DMS79 (cell line): ENCODE results near the gene PLSCR1.

Experiments used
- DNase-seq: peaks from one replicate; lab custom pipeline; 2025; lab: John Stamatoyannopoulos, UW

The PLSCR1 gene

GRCh38 chr3:146544002-146544928 is at the start of gene PLSCR1:
Gene PLSCR1, minus strand, starts transcription at chr3:146544607. Its CDS starts 8,055 bp downstream, at chr3:146536552.
- peak; percentile 77 for DNase-seq

GRCh38 chr3:146593776-146594175 is 49.4 kb upstream of the PLSCR1 start:
- DNase-seq = no peak

- DNase-seq = no peak
These were observed 46.1 kb upstream of the PLSCR1 start for GRCh38 chr3:146590521-146590920.

- no peak for DNase-seq
These were observed 45.6 kb upstream of the PLSCR1 start for GRCh38 chr3:146589899-146590508.

- DNase-seq = no peak
These were observed 40.7 kb upstream of the PLSCR1 start for GRCh38 chr3:146585156-146585555.

GRCh38 chr3:146581951-146582467 is 37.6 kb upstream of the PLSCR1 start:
- no peak for DNase-seq

GRCh38 chr3:146581080-146581601 is 36.7 kb upstream of the PLSCR1 start:
- no peak for DNase-seq

- no peak for DNase-seq
These were observed 33.3 kb upstream of the PLSCR1 start for GRCh38 chr3:146577662-146578061.

- DNase-seq = no peak
These were observed 31.2 kb upstream of the PLSCR1 start for GRCh38 chr3:146575636-146576035.

- DNase-seq = no peak
These were observed 29.8 kb upstream of the PLSCR1 start for GRCh38 chr3:146574173-146574572.

GRCh38 chr3:146569314-146569713 is 24.9 kb upstream of the PLSCR1 start:
- no peak for DNase-seq

- DNase-seq = no peak
These were observed 21.7 kb upstream of the PLSCR1 start for GRCh38 chr3:146566138-146566537.

GRCh38 chr3:146561879-146562278 is 17.5 kb upstream of the PLSCR1 start:
- no peak for DNase-seq

- no peak for DNase-seq
These were observed 17.1 kb upstream of the PLSCR1 start for GRCh38 chr3:146561463-146561862.

GRCh38 chr3:146560678-146561077 is 16.3 kb upstream of the PLSCR1 start:
- no peak for DNase-seq

- DNase-seq = no peak
These were observed 15.0 kb upstream of the PLSCR1 start for GRCh38 chr3:146559388-146559787.

GRCh38 chr3:146558781-146559180 is 14.4 kb upstream of the PLSCR1 start:
- DNase-seq = no peak

- no peak for DNase-seq
These were observed 13.3 kb upstream of the PLSCR1 start for GRCh38 chr3:146557745-146558144.

- no peak for DNase-seq
These were observed 10.9 kb upstream of the PLSCR1 start for GRCh38 chr3:146555311-146555710.

- no peak for DNase-seq
These were observed 9.8 kb upstream of the PLSCR1 start for GRCh38 chr3:146554151-146554760.

- DNase-seq = no peak
These were observed 6.5 kb upstream of the PLSCR1 start for GRCh38 chr3:146550743-146551510.
